ENCODE results near the gene POC5.

GRCh38 chr5:75756981-75757380 is 39.7 kb upstream of the POC5 start:
- TF ChIP-seq, protein P1, sequence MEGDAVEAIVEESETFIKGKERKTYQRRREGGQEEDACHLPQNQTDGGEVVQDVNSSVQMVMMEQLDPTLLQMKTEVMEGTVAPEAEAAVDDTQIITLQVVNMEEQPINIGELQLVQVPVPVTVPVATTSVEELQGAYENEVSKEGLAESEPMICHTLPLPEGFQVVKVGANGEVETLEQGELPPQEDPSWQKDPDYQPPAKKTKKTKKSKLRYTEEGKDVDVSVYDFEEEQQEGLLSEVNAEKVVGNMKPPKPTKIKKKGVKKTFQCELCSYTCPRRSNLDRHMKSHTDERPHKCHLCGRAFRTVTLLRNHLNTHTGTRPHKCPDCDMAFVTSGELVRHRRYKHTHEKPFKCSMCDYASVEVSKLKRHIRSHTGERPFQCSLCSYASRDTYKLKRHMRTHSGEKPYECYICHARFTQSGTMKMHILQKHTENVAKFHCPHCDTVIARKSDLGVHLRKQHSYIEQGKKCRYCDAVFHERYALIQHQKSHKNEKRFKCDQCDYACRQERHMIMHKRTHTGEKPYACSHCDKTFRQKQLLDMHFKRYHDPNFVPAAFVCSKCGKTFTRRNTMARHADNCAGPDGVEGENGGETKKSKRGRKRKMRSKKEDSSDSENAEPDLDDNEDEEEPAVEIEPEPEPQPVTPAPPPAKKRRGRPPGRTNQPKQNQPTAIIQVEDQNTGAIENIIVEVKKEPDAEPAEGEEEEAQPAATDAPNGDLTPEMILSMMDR (IDR thresholded peaks at IDR 0.05), result no peak
- TF ChIP-seq EP300 (IDR thresholded peaks at IDR 0.05) (no peak), POLR2A (IDR thresholded peaks at IDR 0.05) (no peak)

Measured in suprapubic skin (tissue), 3 donors.